ENCODE measurements around the gene ARHGEF10L.

Gene ARHGEF10L

GRCh38 chr1:17661546-17662157, 122.2 kb downstream of the ARHGEF10L start (continued):
- TF ChIP-seq HIC1 (tag by site-specific recombination; IDR thresholded peaks at IDR 0.05) = no peak
- peak; percentile 75 for TF ChIP-seq ZNF654 (tag by site-specific recombination; IDR thresholded peaks at IDR 0.05; ENCODE audit: low read depth)
- no peak for TF ChIP-seq ZNF48 (tag by site-specific recombination; IDR thresholded peaks at IDR 0.05)
- TF ChIP-seq KLF16 (tag by site-specific recombination; IDR thresholded peaks at IDR 0.05) = no peak
- no peak for TF ChIP-seq ZNF623 (tag by site-specific recombination; IDR thresholded peaks at IDR 0.05)
- TF ChIP-seq KLF17 (tag by site-specific recombination; IDR thresholded peaks at IDR 0.05) = no peak
- no peak for TF ChIP-seq ZNF302 (tag by site-specific recombination; IDR thresholded peaks at IDR 0.05; ENCODE audit: low read depth)
- TF ChIP-seq GLIS1 (tag by site-specific recombination; IDR thresholded peaks at IDR 0.05) = peak; percentile 31; the same call in 1 of the 2 replicates
- TF ChIP-seq ZNF555 (tag by site-specific recombination; conservative IDR thresholded peaks at IDR 0.05) = no peak
- no peak for TF ChIP-seq ZFP37 (tag by site-specific recombination; IDR thresholded peaks at IDR 0.05)
- TF ChIP-seq ZNF311 (tag by site-specific recombination; IDR thresholded peaks at IDR 0.05; ENCODE audit: borderline replicate concordance) = no peak
- TF ChIP-seq SCRT2 (tag by site-specific recombination; IDR thresholded peaks at IDR 0.05) = no peak
- 0 out of 2 replicates have a peak, but pooled peaks have one; percentile 23 for TF ChIP-seq ZNF2 (tag by site-specific recombination; IDR thresholded peaks at IDR 0.05)
- no peak for TF ChIP-seq ZNF645 (tag by site-specific recombination; IDR thresholded peaks at IDR 0.05)
- TF ChIP-seq ZNF140 (tag by site-specific recombination; IDR thresholded peaks at IDR 0.05) = no peak
- TF ChIP-seq ZNF843 (tag by site-specific recombination; IDR thresholded peaks at IDR 0.05) = no peak
- no peak for TF ChIP-seq ZNF157 (tag by site-specific recombination; IDR thresholded peaks at IDR 0.05)
- no peak for TF ChIP-seq ZNF549 (tag by site-specific recombination; IDR thresholded peaks at IDR 0.05)
- no peak for TF ChIP-seq ZNF335 (tag by site-specific recombination; conservative IDR thresholded peaks at IDR 0.05)
- TF ChIP-seq ZNF248 (tag by site-specific recombination; IDR thresholded peaks at IDR 0.05) = no peak
- TF ChIP-seq ELK4 (IDR thresholded peaks at IDR 0.05; ENCODE audit: borderline replicate concordance, low read depth, low read length) = no peak
- TF ChIP-seq SP2 (tag by site-specific recombination; IDR thresholded peaks at IDR 0.05) = no peak
- no peak for TF ChIP-seq ZBTB44 (tag by site-specific recombination; IDR thresholded peaks at IDR 0.05)
- TF ChIP-seq ZSCAN18 (tag by site-specific recombination; IDR thresholded peaks at IDR 0.05) = no peak
- no peak for TF ChIP-seq ZNF561 (tag by site-specific recombination; IDR thresholded peaks at IDR 0.05; ENCODE audit: borderline replicate concordance)
- no peak for TF ChIP-seq ZNF548 (tag by site-specific recombination; IDR thresholded peaks at IDR 0.05)
